ENCODE results near the gene LMAN2L. TPM values are rescaled to one million over a fixed set of nuclear protein-coding genes. Genes with fewer than 3 reads are reported as not detected.

Gene LMAN2L
- total RNA-seq, 1 experiment from 2014 or later = 32.6 TPM

DNA sequence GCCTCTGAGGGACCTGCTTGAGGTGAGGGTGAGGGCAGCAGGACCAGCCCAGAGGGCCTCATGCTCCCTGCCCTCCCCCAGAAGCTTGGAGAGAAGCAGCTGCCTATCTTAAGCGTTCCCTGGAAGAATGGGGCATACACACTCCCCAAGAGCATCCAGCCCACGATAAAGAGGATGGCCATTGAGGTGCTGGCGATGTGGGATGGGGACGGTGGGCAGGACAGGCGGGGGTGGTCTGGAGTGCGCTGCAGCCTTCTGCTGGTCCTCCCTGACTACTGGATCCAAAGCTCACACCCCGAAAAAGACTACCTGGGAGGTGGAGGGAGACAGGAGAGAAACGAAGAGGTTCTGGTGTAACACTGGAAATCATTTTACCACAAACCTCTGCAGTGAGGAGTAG is 45.6 kb downstream of the LMAN2L start:
- no peaks in the 10 kb centered on the region for H3K36me3 Mint-ChIP-seq (ENCODE audit: insufficient read depth, unreplicated experiment)
- no peaks in the 10 kb centered on the region for H3K9me3 Mint-ChIP-seq (ENCODE audit: low read depth, unreplicated experiment)
- no peak for TF ChIP-seq CTCF (IDR thresholded peaks at IDR 0.05; ENCODE audit: unreplicated experiment)
- no peak for DNase-seq
- H3K27me3 Mint-ChIP-seq (ENCODE audit: unreplicated experiment) = no peaks in the 10 kb centered on the region
- BruUV-seq (replicated peaks) = no TSS peak
- intact Hi-C loops (cut with micrococcal nuclease; ENCODE audit: unreplicated experiment) = no loop called here
- no peak overlapping the region for H3K27ac Mint-ChIP-seq (ENCODE audit: unreplicated experiment)
- no peak overlapping the region for H3K4me3 Mint-ChIP-seq (ENCODE audit: low read depth, unreplicated experiment)
- no peaks in the 10 kb centered on the region for H3K4me1 Mint-ChIP-seq (ENCODE audit: low read depth, unreplicated experiment)
- CTCF ChIA-PET = no interaction called here

DNA sequence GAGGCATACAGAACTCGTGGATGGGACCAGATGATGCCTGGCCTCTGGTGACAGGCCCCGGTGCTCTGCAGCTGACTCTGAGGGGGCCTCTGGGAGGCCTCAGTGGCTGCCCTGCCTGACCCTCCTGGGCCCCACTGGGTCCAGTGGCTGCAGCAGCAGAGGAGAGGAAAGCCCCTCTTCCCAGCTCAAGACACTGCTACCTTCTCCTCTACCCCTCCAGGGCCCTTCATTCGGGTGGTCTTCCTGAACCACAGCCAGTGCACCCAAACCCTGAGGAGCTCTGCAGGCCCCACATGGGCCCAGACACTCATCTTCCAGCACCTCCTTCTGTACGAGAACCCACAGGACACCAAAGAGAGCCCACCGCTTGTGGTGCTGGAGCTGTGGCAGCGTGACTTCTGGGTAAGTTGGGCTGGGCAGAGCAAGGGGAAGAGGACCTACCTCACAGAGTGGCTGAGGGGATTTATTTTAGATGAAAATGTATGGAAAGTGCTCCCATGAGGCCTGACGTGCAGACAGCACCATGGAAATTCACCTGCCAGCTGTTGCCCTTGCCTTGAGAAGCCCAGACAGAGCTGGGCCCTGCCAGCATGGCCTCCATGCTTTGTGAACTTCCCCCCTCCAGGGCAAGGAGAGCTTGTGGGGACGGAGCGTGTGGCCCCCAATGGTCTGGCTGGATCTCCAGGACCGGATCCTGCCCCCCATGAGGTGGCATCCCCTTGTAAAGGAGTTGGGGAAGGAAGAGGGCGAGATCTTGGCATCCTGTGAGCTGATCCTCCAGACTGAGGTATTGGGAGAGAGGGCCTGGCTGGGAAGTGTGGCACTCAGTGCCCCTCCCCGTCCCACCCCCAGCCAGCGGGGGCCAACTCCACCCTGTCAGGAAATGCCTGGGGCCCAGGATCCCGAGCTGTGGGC is 46.3 kb downstream of the LMAN2L start:
- no peak overlapping the region for H3K4me3 Mint-ChIP-seq (ENCODE audit: low read depth, unreplicated experiment)
- no peaks in the 10 kb centered on the region for H3K27me3 Mint-ChIP-seq (ENCODE audit: unreplicated experiment)
- intact Hi-C loops (cut with micrococcal nuclease; ENCODE audit: unreplicated experiment) = no loop called here
- no peaks in the 10 kb centered on the region for H3K9me3 Mint-ChIP-seq (ENCODE audit: low read depth, unreplicated experiment)
- no peaks in the 10 kb centered on the region for H3K36me3 Mint-ChIP-seq (ENCODE audit: insufficient read depth, unreplicated experiment)
- no peak for TF ChIP-seq CTCF (IDR thresholded peaks at IDR 0.05; ENCODE audit: unreplicated experiment)
- CTCF ChIA-PET = no interaction called here
- no peak for DNase-seq
- no peaks in the 10 kb centered on the region for H3K4me1 Mint-ChIP-seq (ENCODE audit: low read depth, unreplicated experiment)
- BruUV-seq (replicated peaks) = no TSS peak
- no peak overlapping the region for H3K27ac Mint-ChIP-seq (ENCODE audit: unreplicated experiment)

DNA sequence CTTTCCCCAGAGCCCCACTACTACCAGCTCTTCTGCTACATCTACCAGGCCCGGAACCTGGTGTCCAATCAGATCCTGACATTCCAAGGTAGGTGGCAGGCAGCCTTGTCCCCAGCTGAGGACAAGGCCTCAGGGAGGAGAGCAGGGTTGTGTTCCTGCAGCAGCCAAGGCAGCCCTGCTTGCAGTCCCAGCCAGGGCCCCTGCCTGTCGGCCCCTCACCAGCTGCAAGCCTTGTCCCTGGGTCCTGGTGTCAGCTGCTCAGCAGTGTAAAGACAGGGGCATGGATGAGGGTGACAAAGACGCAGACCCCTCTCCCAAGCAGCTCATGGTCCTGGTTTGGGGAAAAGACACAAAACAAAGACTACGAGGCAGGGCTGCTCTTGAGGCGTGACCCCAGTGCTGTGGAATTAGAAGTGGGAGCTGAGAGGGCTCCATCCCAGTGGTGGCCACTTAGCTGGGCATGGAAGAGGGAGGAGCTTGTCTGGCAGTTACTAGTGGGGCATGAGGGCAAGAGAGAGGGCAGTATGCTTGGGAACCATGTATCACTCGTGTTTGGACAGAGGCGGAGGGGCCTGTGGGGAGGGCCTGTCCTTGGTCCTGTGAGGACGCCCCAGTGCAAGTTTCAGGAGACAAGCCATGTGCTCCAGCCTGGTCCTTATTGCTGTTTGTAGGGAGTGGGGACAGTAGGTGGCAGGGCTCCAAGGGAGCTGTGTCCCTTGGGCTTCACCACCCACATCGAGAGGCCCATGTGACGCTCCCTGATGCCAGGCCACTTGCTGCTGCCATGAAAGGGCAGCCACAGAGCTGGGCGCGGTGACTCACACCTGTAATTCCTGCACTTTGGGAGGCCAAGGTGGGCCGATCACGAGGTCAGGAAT is 47.5 kb downstream of the LMAN2L start:
- CTCF ChIA-PET = interaction anchor here (0.7 kb wide), 1 partner anchor 8 kb away, joined by 6 read pairs; no protein-coding TSS in a partner anchor
- Mint-ChIP-seq H3K27ac (ENCODE audit: unreplicated experiment) (no peak overlapping the region), H3K9me3 (ENCODE audit: low read depth, unreplicated experiment) (no peaks in the 10 kb centered on the region), H3K36me3 (ENCODE audit: insufficient read depth, unreplicated experiment) (no peaks in the 10 kb centered on the region), H3K27me3 (ENCODE audit: unreplicated experiment) (no peaks in the 10 kb centered on the region), H3K4me3 (ENCODE audit: low read depth, unreplicated experiment) (no peak overlapping the region), H3K4me1 (ENCODE audit: low read depth, unreplicated experiment) (no peaks in the 10 kb centered on the region)
- no peak for TF ChIP-seq CTCF (IDR thresholded peaks at IDR 0.05; ENCODE audit: unreplicated experiment)
- no TSS peak for BruUV-seq (replicated peaks)
- DNase-seq = no peak
- intact Hi-C loops (cut with micrococcal nuclease; ENCODE audit: unreplicated experiment) = no loop called here

GRCh38 chr2:96691022-96691612 is 48.7 kb downstream of the LMAN2L start:
- no peak for TF ChIP-seq CTCF (IDR thresholded peaks at IDR 0.05; ENCODE audit: unreplicated experiment)
- Mint-ChIP-seq H3K4me1 (ENCODE audit: low read depth, unreplicated experiment) (no peaks in the 10 kb centered on the region), H3K4me3 (ENCODE audit: low read depth, unreplicated experiment) (no peak overlapping the region), H3K9me3 (ENCODE audit: low read depth, unreplicated experiment) (no peaks in the 10 kb centered on the region), H3K27me3 (ENCODE audit: unreplicated experiment) (no peaks in the 10 kb centered on the region), H3K27ac (ENCODE audit: unreplicated experiment) (no peak overlapping the region), H3K36me3 (ENCODE audit: insufficient read depth, unreplicated experiment) (no peaks in the 10 kb centered on the region)
- CTCF ChIA-PET = interaction anchor here (0.6 kb wide), 1 partner anchor 15 kb away, joined by 3 read pairs; no protein-coding TSS in a partner anchor
- no peak for DNase-seq
- BruUV-seq (replicated peaks) = no TSS peak
- intact Hi-C loops (cut with micrococcal nuclease; ENCODE audit: unreplicated experiment) = no loop called here

All from Calu3 (cell line).